Stimulated activated CD4-positive, alpha-beta T cell treated with anti-CD3 and anti-CD28 coated beads, Interleukin-1b, Interleukin-23, amount 100 ng/mL, for 24 hours (primary cell): ENCODE data around the gene POLL.
"Not testable (repeated sequence)": the region's sequence is repeated elsewhere in the genome, so short reads cannot be mapped to it uniquely, and the experiment has no call there.

ENCODE experiments used
- DNase-seq, 4 experiments: peaks; one replicate each; pipeline ENCODE4 v3.0.0-alpha.2; 2020; ENCODE audit warnings: low read depth in 4 of 4, low spot score in 1 of 4

Gene POLL

DNA sequence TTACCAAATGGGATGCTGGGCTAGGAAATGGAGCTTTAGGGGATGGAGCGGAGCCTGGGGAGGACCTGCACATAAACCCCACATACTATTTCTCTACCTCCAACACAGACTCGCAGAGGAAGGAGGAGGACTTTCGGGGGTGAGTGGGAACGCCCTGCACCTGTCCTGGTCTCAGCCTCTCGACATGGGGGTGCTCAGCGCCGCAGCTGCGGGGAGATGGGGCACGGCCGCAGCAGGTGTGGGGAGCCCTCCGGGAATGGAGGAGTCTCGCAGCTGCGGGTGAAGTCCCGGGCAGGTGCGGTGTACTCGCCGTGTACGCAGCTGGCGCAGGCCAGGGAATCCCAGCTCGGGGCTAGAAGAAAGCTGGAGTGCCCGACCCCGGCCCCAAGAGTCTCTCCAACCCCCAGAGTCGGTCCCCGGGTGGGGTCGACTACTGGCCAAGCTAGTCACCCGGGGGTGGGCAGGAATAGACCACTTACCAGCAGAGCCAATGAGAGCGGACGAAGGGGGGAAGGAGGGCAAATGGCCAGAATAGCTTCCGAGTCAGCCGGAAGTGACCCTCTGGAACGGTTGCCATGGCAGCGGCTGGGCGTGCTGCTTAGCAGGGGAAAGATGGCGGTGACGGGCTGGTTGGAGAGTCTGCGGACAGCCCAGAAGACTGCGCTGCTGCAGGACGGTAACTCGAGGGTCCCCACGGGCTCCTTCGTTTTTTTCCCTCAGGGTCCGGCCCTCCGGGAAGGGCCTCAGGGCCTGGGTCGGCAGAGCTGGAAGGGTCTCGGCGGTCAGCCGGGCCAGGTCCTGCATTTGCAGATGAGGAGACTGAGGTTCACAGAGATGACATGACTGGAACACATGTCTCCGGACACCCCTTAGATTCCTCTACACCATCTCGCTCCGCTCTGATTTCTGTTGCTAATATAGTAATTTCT is at the start of gene POLL, which contains the start of gene DPCD:
POLL (minus strand) TSS at position 533 of the 929 bp plus-strand sequence. CDS start 897 bp downstream, outside the sequence.
DPCD (plus strand) TSS at position 597 of the 929 bp plus-strand sequence; CDS start at position 613, 16 bp downstream.
- DNase-seq, result peak; percentile 87 to 95 (median 92)

DNA sequence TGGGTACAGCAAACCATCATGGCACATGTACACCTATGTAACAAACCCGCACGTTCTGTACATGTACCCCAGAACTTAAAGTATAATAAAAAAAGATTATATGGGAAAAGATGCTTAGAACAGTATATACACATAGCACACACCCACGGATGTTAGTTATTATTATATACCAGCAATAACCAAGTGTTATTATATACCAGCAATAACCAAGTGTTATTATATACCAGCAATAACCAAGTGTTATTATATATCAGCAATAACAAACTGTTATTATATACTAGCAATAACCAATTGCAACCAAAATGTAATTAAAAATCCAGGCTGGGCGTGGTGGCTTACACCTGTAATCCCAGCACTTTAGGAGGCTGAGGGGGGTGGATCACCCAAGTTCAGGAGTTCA is 45.5 kb upstream of the POLL start:
- DNase-seq, result not testable (repeated sequence)

DNA sequence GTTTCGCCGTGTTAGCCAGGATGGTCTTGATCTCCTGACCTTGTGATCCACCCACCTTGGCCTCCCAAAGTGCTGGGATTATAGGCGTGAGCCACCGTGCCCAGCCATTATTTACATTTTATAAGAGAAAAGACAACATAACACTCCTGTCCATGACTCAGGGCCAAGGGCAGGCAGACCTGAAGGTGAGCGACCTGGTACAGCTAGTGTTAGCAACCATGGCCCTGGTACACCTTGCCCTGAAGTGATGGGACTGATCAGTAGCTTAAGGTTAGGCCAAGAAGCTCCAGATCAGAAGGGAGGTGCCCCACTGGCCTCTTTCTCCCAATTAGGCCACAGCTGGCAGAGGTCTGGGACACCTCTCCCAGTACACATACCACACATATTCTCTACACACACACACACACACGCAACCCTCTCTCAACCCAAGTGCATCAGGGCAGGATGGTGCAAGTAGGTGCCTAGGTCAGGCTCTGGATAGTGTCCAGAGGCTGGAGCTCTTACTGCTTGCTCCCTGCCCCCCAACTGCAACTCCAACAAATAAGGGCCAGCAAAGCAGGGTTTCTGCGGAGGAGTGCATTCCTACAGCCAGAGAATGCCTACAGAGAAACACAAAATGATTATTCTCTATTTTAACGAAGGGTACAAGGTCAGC is 43.9 kb upstream of the POLL start:
- no peak for DNase-seq

DNA sequence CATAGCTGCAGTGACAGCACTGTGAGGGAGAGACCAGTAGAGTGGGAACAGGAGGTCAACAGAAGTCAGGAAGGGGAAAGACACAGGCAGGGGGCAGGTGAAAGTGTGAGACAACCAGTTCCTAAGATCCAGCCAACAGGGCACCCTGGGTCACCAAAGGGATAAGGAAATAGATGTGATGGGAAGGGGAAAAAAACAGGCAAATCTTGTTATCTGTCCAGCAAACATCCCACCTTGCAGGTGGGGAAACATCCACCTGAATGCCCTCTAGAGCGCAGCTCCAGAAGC is 42.5 kb upstream of the POLL start:
- no peak for DNase-seq

DNA sequence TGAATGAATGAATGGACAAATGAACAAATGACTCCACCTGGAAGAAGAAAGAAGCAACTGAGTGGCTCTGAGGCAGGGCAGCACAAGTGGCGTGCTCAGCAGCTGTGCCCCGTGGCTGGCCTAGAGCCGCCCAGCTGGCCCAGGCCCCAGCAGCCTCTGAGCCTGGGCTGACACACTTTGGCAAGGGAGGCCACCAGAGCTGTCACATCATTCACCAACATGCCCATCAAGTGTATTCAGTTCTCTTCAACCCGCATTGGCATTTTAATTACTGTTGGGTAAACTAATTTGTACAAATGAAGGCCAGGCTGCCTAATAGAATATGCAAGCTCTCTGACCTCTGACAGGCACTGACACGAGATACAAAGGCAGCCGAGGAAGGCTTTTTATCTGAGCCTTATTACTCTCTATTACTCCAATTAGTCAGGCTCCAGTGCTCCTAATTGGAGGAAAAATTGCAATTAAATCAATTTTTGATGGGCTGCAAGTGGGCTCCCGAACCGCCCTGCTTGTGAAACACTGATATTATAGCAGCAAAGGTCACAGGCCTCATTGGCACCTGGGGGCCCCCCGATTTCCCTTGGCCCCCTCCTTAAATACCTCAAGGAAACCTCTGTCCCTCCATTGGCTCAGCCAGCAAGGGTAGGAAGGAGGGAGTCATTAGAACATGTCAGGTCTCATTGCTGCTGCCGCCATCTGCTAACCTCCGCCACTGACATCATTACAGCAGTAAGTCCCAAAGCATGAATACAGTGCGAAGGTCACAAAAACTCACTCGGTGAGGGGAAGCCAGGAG is 42.0 kb upstream of the POLL start:
- DNase-seq, result no peak

DNA sequence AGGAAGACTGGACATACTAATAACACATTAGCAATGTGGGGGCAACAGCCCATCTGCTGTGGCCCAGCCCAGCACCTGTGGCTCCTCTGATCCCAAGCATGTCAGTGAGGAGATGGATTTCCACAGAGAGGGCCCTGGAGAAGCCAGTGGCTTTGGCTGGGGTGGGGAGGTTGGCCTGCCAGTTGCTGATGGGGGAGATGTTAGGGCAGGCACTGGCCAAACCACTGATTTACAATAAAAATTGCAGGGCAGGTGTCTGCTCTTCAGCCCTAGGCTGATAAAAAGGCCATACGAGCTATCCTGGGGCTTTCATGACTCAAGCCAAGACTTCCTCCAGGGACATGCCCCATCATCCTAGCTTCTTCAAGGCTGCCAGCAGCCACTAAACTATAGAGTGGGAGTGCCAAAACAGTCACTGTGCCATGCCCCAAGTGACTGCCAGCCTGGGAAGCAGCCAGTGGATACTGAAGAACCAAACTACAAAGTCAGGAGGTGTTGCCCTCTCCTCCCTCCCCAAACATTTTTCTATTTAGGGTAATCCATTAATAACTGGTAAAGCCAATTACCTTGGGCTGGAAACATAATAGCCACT is 37.9 kb upstream of the POLL start:
- DNase-seq, result no peak

DNA sequence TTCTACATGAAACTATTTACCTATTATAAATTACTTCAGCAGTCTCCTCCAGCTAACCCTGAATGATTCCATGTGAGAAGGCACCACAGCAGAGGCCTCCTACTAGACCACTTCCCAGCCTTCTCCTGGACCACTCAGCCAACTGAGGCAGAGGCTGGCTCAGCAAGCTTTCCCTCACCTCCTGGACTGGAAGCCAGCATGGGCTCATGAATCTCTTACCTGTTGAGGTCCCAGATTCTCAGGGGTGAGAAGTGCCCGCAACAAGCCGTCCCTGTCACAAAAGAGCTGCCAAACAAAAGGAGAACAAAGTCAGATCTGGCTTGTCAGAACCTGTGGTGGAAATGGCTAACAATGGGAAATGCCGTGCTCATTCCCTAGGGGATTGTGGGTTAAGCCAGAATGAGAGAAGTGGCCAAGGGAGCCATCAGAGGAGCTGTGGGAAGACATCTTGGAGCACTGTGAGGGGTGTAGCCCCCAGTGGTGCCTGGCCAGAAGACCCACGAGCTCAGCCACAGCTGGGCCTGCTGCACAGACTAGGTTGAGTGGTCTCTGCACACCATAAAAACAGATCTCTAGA is 36.6 kb upstream of the POLL start:
- DNase-seq, result no peak

DNA sequence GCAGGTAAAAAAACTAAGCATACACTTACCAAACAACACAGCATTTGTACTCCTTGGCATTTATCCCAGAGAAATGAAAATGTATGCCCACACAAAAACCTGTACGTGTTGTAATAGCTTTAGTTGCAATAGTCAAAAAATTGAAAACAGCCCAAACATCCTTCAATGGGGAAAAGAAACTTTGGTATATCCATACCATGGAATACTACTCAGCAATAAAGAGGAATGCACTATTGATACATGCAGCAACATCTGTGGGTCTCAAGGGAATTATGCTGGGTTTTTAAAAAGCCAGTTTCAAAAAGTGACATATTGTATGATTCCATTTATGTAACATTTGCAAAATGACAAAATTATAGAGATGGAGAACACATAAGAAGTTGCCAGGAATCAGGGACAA is 35.5 kb upstream of the POLL start:
- DNase-seq, result no peak

DNA sequence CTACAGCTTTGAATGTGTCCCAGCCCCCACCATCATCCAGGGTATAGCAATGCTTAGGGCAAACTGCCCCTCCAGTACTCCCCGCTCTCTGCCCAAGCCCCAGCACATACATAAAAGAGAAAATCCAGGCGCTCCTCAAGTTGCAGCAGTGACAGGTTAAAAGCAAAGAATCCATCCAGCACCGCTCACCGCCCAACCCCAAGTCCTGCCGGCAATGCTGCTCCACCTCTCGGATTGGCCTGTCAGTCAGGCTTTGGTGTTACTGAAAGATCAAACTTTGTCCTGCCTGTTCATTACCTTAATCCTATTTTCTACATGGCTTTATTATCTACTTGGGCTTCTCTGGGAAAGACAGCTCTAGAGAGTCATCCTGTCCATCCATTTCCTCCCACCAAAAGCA is 31.9 kb upstream of the POLL start:
- DNase-seq, result no peak

DNA sequence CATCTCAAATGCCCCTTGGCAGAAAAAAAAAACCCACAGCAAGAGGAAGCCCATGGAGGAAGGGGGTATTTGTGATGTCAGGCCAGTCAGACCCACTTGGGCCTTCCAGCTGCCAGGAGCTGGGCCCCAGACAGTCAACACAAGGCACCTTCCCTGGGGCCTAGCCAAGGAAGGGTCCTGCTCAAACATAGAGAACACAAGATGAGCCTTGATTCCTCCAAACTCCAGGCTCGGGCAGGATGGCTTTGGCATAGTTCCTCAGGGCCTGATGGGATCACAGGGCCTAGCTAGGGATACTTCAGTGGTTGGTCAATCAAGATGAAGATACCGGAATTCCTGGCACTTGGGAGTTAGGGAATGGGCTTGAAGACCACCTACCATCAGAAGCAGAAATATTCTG is 30.8 kb upstream of the POLL start:
- DNase-seq, result no peak

DNA sequence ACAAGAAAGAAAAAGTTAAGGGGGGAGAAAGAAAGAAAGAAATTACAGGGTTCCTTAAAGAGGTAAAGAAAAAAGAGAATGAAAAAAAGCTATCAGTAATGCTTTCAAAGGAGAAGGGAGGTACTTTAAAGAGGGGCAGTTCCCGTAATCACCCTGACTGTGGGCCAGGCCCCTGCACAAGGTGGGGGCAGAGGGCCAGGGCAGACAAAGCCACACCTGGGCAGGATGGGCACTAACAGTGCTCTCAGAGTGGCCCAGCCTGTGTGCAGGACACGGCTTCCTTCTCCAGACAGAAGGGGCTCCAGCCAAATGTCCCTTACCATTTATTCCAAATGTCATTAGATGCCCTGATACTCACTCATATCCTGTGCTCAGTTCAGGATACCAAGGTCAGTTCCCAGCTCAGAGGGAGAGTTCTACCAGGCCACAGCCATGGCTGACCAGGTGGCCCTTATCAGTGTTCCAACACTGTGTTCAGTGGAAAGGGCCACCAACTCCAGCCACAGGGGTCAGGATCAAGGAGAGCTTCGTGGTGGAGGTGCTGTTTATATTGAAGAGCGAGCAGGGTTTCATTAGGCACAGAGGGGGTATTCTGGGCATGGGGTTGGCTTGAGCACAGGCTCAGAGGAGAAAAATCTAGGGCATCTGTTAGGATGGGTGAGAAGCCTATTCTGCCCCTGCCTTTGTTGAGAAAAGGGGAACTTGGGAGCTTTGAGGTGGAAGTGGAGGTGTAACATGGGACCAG is 29.9 kb upstream of the POLL start:
- DNase-seq, result no peak

DNA sequence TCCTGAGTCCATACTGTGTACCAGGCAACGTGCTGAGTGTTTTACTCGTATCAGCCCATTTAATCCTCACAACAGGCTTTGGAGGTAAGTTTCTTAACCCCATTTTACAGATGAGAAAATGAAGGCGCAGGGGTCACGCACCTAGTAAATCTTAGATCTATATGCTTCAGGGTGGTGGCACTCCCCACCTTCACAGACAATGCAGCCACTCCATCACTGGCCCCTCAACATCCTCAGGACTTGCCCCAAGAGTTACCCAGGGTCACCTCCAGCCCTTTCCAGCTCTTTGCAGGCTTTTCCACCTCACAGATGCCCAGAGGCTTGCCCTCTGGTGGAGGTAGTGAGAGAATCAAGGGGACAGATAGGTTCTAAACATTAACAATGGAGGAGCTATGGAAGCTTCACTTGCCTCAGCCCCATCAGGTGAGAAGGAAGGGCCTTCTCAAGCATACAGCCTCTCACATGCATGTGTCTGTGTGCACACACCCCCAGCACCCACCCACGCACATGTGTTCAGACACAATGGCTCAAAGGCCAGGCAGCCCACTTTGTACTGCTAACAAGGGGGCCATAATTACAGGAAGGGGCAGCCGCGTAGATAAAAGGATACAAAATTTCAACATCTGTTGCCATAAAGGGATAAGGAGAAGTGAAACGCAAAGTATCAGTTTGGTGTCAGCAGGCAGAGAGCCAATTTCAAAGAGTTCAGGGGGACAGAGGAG is 29.2 kb upstream of the POLL start:
- no peak for DNase-seq

DNA sequence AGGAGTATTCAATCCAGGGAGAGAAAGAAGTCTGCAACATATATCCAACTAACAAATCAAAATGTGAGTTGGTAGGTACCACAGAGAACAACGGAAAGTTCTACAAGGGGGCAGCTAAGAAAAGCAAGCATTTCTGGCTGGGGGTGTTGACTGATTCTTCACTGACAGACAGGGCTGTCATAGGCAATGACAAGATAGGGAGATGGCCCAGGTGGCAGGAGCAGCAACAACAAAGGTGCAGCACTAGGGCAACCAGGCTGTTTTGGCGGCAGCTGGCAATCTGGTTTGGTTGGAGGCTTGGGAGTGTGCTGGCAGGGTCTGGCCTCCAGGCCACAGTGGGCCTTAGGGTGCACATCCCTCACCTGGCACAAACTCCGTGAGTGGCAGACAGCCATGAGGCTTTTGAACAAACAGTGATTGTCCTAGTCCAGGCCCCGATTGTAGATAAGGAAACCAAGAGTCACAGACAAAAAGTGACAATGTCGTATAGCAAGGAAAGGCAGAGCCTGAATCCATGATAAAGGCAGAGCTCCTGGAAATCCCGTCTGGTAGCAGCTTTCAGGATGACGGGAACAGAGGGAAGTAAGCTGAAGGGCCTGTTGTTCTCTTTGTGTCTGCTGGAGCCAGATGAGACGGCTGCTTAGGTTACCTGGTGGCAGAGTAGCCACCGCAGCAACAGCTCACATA is 28.5 kb upstream of the POLL start:
- DNase-seq, result no peak

DNA sequence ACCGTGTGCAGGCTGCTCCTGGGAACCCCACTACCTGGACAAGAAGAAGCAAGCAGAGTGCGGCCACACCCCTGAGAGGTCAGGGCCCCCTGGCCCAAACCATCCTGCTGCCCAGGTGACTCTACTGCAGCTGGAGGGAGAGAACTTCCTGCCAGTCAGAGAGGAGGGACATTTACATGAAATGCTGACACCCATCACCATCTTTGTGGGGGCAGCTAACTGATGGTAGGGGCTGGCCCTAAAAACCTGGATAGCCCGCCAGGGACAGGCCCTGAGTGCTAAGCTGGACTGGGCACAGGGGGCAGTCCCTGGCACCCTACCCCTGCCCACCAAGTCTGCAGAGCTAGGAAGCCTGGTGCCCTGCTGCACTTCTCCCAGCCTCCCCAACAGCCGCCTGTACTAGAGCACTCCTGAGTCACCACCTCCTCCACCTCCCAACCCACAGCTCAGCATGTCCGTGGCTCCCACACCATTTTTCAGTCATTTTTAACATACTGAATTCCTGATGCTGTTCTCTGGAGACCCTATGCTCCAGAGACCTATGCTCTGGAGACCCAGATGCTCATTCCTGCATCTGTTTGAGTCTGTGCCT is 27.6 kb upstream of the POLL start:
- no peak for DNase-seq

DNA sequence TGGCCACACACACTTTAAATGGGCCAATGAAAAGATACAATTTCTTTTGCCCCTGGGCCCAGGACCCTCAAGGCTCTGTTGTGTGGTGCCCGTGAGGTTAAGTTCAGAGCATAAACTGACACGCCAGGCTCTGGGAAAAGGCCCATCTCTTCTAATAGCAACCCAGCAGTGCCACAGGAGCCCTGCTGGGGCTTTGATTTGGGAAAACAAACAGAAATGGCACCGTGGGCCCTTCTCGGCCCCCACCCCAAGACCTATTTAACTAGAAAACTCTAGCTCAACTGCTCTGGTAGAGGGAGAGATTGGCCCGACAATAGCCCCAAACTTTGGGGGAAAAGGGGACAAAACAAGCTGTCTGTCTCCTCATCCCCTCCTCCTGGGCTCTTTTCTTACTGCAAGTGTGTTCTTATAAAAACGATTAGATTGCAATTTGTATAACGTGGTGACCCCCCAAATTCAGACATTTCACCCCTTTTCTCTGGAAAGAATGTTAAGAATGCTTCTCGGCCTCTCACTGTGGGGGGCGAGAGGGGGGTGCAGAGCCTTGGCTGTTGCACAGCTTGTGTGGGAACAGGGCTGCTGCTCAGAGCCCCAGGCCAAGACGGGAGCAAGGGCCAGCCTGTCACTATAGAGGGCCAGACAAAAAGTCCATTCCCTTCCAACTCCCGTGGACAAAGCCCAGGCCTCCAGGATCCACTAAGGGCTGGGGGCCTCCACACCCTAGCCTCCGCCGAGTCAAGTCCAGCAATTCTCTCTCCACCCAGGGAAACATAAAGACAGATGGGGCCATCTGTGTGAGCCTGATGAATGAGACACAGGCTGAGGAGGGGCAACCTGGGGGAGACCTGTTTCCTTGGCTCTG is 26.8 kb upstream of the POLL start:
- DNase-seq, result no peak

DNA sequence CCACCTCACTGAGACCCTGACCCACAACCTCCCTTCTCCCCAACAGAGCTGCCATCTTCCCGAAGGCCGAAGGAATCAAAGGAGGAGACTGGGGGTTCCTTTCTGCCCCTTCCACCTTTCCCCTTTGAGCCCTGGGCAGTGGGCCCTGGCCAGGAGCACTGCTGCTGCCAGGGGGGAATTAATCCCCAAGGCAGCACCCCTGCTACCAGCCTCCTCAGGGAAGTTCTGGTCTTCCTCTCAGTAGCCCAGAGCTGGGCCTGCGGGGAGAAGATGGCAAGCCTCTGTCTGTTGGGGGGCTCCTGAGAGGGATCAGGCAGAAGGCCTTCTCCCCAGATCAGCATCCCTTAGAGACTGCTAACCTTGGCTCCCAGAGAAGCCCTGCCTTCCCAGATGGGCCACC is 25.6 kb upstream of the POLL start:
- no peak for DNase-seq

DNA sequence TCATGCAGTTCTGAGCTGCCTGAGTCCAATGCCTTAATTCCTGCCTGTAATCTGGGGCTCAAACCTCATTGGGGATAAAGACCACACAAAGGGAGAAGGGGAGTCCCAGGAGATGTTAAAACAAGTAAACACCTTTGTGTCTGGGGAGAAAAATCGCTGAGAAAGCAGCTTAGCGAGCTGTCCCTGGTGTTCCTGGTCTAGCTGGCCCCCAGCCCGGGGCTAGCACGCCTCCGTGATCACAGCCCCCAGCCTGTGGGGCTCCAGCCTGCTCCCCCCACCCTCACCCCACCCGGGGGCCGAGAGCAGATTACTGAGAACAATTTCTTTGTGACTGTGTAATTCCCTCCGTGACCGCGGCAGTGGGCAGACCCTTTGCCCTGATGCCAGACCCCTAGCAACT is 24.8 kb upstream of the POLL start:
- no peak for DNase-seq

DNA sequence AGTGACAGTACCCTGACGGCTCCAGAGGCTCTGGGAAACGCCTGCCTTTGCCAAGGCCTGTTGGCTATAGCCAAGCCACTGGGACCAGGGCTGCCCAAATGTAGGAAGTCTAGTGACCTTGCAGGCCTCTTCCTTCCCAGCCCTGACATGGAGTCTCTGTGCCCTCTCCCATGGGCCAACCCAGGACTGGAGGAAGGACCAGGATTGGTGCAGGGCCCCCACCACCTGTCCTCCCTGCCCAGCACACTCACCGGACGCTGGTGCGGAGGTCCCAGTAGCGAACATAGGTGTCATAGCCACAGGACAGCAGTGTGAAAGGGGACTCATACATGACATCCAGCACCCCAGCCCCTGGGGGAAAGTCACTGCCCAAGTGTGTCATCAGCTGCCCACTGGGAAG is 24.0 kb upstream of the POLL start:
- no peak for DNase-seq
